Measurements from ENCODE around the gene PSG7.
"Not testable (repeated sequence)": the region's sequence is repeated elsewhere in the genome, so short reads cannot be mapped to it uniquely, and the experiment has no call there.

The PSG7 gene

GRCh38 chr19:42881279-42881678, 55.7 kb downstream of the PSG7 start:
- H3K9me3 ChIP-seq (ENCODE audit: severe bottlenecking); DNase-seq (ENCODE audit: low spot score); H3K36me3 ChIP-seq (ENCODE audit: low read depth); H3K27me3 ChIP-seq (ENCODE audit: insufficient read depth, poor library complexity, severe bottlenecking); H3K4me3 ChIP-seq (ENCODE audit: severe bottlenecking); H3K27ac ChIP-seq (ENCODE audit: poor library complexity, severe bottlenecking); ATAC-seq (ENCODE audit: low read depth): not testable (repeated sequence)
- peaks cover 17% of the 10 kb centered on the region for H3K4me1 ChIP-seq (ENCODE audit: insufficient read depth, poor library complexity, severe bottlenecking)
- TF ChIP-seq, protein P1, sequence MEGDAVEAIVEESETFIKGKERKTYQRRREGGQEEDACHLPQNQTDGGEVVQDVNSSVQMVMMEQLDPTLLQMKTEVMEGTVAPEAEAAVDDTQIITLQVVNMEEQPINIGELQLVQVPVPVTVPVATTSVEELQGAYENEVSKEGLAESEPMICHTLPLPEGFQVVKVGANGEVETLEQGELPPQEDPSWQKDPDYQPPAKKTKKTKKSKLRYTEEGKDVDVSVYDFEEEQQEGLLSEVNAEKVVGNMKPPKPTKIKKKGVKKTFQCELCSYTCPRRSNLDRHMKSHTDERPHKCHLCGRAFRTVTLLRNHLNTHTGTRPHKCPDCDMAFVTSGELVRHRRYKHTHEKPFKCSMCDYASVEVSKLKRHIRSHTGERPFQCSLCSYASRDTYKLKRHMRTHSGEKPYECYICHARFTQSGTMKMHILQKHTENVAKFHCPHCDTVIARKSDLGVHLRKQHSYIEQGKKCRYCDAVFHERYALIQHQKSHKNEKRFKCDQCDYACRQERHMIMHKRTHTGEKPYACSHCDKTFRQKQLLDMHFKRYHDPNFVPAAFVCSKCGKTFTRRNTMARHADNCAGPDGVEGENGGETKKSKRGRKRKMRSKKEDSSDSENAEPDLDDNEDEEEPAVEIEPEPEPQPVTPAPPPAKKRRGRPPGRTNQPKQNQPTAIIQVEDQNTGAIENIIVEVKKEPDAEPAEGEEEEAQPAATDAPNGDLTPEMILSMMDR (IDR thresholded peaks at IDR 0.05; ENCODE audit: poor library complexity, severe bottlenecking): peak; percentile 27

DNA sequence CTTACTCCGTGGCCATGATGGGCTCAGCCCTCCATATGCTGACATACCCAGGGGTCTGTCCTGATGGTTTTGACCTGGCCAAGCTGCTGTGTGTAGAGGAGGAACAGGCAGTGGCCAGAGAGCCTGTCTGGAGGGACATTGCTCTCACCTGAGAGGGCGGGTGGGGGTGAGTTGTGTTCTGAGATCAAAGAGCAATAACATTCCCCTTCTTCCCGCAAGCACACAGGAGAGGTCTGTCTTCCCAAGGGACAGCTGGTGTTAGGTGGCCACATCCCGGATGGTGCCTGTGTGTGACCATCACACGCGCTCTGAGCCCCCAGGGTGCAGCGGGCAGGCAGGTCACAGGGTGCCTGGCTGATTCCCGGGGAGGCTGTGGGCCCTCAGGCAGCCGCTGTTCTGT, 56.4 kb downstream of the PSG7 start:
- not testable (repeated sequence) for ATAC-seq (ENCODE audit: low read depth); DNase-seq (ENCODE audit: low spot score); H3K4me3 ChIP-seq (ENCODE audit: severe bottlenecking); H3K9me3 ChIP-seq (ENCODE audit: severe bottlenecking); H3K36me3 ChIP-seq (ENCODE audit: low read depth); H3K27ac ChIP-seq (ENCODE audit: poor library complexity, severe bottlenecking); H3K27me3 ChIP-seq (ENCODE audit: insufficient read depth, poor library complexity, severe bottlenecking)
- H3K4me1 ChIP-seq (ENCODE audit: insufficient read depth, poor library complexity, severe bottlenecking): peaks cover 23% of the 10 kb centered on the region

DNA sequence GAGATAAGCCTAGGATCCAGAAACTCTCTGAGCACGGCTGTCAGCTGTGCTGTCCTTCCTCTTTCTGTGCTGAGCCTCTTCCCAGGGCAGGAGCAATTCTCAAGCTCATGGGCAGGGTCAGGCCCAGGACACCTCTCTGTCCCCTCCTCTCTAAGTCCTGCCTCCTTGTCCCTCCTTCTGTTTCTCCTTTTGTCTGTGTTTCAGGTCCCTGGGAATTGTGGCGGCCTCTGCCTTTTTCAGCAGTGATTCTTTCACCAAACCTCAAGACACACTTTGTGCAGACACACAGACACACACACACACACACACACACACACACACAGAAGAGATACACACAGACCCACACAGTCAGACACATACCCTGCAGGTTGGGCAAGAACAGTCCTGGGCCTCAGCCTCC, 57.4 kb downstream of the PSG7 start, which contains the start of gene PSG1:
TSS of gene PSG1 (minus strand) at position 101 of the 400 bp plus-strand sequence. CDS start 132 bp downstream, outside the sequence.
- TF ChIP-seq, protein P1 (IDR thresholded peaks at IDR 0.05; ENCODE audit: poor library complexity, severe bottlenecking): no peak
- Histone ChIP-seq H3K27me3 (ENCODE audit: insufficient read depth, poor library complexity, severe bottlenecking) (no peaks in the 10 kb centered on the region), H3K36me3 (ENCODE audit: low read depth) (no peaks in the 10 kb centered on the region), H3K4me1 (ENCODE audit: insufficient read depth, poor library complexity, severe bottlenecking) (peaks cover 33% of the 10 kb centered on the region), H3K9me3 (ENCODE audit: severe bottlenecking) (no peaks in the 10 kb centered on the region), H3K4me3 (ENCODE audit: severe bottlenecking) (no peak within 1 kb of the TSS), H3K27ac (ENCODE audit: poor library complexity, severe bottlenecking) (no peak within 1 kb of the TSS)
- ATAC-seq (ENCODE audit: low read depth) (no peak), DNase-seq (ENCODE audit: low spot score) (no peak)

- not testable (repeated sequence) for H3K4me3 ChIP-seq (ENCODE audit: severe bottlenecking); H3K36me3 ChIP-seq (ENCODE audit: low read depth); DNase-seq (ENCODE audit: low spot score); H3K9me3 ChIP-seq (ENCODE audit: severe bottlenecking); ATAC-seq (ENCODE audit: low read depth); H3K27me3 ChIP-seq (ENCODE audit: insufficient read depth, poor library complexity, severe bottlenecking)
- Histone ChIP-seq H3K27ac (ENCODE audit: poor library complexity, severe bottlenecking) (peak overlapping the region; percentile 97), H3K4me1 (ENCODE audit: insufficient read depth, poor library complexity, severe bottlenecking) (peaks cover 23% of the 10 kb centered on the region)
Observed at GRCh38 chr19:42876596-42876995, 60.4 kb downstream of the PSG7 start.

- Histone ChIP-seq H3K27ac (ENCODE audit: poor library complexity, severe bottlenecking) (peak overlapping the region; percentile 97), H3K4me1 (ENCODE audit: insufficient read depth, poor library complexity, severe bottlenecking) (peaks cover 23% of the 10 kb centered on the region)
- not testable (repeated sequence) for DNase-seq (ENCODE audit: low spot score); ATAC-seq (ENCODE audit: low read depth); H3K36me3 ChIP-seq (ENCODE audit: low read depth); H3K9me3 ChIP-seq (ENCODE audit: severe bottlenecking); H3K4me3 ChIP-seq (ENCODE audit: severe bottlenecking); H3K27me3 ChIP-seq (ENCODE audit: insufficient read depth, poor library complexity, severe bottlenecking)
Observed at GRCh38 chr19:42875881-42876280, 61.1 kb downstream of the PSG7 start.

- H3K27me3 ChIP-seq (ENCODE audit: insufficient read depth, poor library complexity, severe bottlenecking); ATAC-seq (ENCODE audit: low read depth); H3K4me3 ChIP-seq (ENCODE audit: severe bottlenecking); H3K36me3 ChIP-seq (ENCODE audit: low read depth); H3K9me3 ChIP-seq (ENCODE audit: severe bottlenecking): not testable (repeated sequence)
- Histone ChIP-seq H3K27ac (ENCODE audit: poor library complexity, severe bottlenecking) (peak overlapping the region; percentile 97), H3K4me1 (ENCODE audit: insufficient read depth, poor library complexity, severe bottlenecking) (peaks cover 23% of the 10 kb centered on the region)
- DNase-seq (ENCODE audit: low spot score): peak; percentile 75
Observed at GRCh38 chr19:42874901-42875813, 61.9 kb downstream of the PSG7 start.

- not testable (repeated sequence) for H3K4me3 ChIP-seq (ENCODE audit: severe bottlenecking); H3K36me3 ChIP-seq (ENCODE audit: low read depth); DNase-seq (ENCODE audit: low spot score); H3K27me3 ChIP-seq (ENCODE audit: insufficient read depth, poor library complexity, severe bottlenecking); ATAC-seq (ENCODE audit: low read depth); H3K9me3 ChIP-seq (ENCODE audit: severe bottlenecking)
- peak overlapping the region; percentile 97 for H3K27ac ChIP-seq (ENCODE audit: poor library complexity, severe bottlenecking)
- H3K4me1 ChIP-seq (ENCODE audit: insufficient read depth, poor library complexity, severe bottlenecking): peaks cover 23% of the 10 kb centered on the region
Observed at GRCh38 chr19:42874136-42874535, 62.9 kb downstream of the PSG7 start.

Data from RWPE2 (cell line).